ENCODE measurements around the gene NEURL1. TPM values are rescaled to one million over a fixed set of nuclear protein-coding genes. Genes with fewer than 3 reads are reported as not detected.
A peak's percentile ranks its signal among the peaks of the same experiment; 100 is the strongest.
"Not testable (repeated sequence)": the region's sequence is repeated elsewhere in the genome, so short reads cannot be mapped to it uniquely, and the experiment has no call there.

The NEURL1 gene
- total RNA-seq, 1 donor = 6.7 TPM

DNA sequence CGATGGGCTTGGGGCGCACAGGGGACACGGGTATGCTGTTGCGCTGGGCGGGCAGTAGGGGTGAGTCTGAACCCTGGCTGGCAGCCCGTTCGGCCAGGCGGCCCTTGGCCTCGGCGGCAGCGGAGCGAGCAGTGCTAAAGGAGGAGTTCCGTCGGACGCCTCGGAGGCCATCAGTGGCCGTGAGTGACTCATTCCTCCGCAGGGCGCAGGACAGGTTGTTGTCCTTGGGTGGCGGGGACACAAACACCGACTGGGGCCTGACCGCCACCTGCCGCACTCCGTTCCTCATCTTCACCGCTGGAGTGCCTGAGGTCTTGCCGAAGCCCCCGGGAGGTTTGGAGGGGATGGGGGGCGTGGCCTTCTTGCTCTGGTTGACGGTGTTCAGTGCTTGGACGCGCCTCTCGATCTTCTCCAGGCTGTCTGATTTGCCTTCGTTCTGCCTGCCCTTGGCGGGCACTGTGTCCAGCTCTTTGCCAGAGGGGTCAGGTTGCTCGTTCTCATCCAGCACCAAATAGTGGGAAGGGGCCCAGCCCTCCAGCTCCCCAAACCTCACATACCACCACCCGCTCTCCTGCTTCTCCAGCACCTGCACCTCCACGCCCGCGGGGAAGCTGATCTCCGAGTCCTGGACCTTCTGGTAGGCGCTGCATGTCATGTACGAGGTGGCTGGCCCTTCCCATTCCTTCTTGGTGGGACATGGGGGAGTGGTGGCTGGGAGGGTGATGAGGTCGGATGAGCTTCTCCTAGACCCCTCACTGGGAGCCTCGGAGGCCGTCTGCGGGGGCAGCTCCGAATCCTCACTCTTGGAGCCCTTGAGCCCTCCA is 108.7 kb downstream of the NEURL1 start:
- no peak for DNase-seq (ENCODE audit: low read depth in 2 of 3, low spot score in 2 of 3)

DNA sequence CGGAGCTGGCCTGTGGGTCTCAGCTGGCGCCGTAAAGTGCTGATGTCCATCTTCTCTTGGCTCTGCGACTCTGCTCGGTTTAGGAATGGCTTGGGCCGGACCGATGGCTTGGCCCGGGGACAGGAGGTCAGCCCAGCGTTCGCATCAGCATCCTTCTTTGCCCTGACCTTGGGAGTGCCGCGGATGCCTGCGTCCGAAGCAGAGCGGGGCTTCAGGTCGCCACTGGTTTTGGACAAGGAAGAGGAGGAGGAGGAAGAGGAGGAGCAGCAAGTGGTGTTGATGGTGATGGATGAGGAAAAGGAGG is 109.3 kb downstream of the NEURL1 start:
- no peak for DNase-seq (ENCODE audit: low read depth in 2 of 3, low spot score in 2 of 3)

DNA sequence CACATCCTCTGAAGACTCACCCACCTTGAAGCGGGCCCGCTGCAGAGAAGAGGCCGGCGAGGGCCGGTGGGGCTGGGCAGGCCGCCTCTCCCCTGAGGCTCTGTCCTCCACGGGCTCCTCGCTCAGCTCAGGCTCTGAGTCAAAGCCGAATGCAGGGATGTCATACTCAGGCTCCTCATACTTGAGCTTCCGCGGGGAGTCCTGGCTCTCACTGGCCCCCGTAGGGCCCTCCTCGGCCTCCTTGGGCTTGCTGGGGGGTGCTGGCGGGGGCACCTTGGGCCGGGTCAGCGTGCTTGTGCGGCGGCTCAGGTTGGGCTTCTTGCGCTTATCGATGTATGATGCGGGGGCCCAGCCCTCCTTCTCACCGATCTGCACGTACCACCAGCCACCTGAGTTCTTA is 109.9 kb downstream of the NEURL1 start:
- no peak for DNase-seq (ENCODE audit: low read depth in 2 of 3, low spot score in 2 of 3)

DNA sequence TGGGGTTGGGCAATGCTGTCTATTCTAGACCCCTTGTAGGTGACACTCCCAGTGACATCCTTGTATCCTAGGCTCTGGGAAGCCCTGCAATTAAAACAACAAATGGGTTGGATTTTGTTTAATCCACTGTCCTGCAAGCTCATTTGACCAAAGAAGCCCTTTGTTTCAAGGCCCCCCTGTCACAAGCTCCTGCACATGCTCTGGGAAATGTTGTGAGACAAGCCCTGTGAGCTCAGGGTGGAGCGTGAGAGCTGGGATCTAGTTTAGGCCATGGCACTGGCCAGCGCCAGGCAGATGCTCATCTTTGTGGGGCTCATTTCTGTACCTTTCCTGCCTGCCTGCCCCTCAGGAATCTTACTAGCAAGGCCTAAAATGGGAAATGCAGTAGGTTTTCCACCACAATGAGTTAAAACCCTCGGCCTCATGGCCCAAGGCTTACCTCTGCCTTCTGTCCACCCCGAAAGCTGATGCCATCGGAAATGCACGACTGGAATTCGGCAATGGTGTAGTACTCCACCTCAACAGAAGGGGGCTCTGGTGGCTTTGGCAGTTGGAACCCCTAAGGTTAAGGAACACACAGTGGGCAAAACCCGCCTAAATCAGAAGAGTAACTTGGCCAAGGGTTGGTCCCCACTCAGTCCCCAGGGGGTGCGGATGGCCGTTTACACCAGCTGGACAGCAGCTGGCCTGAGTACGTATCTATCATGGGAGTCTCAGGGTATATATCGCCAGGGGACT is 112.0 kb downstream of the NEURL1 start:
- DNase-seq (ENCODE audit: low read depth in 2 of 3, low spot score in 2 of 3) = peak in 2 of 3 donors; percentile 40 to 59

DNA sequence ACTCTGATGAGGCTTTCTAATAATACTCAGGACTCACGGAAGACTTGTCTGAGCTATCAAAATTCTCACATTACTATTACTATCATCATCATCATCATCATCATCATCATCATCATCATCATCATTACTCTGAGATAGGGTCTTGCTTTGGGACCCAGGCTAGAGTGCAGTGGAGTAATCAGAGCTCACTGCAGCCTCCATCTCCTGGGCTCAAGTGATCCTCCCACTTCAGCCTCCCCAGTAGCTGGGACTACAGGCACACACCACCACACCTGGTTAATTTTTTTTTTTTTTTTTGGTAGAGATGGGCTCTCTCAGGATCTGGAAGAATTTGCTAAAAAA is 112.6 kb downstream of the NEURL1 start:
- not testable (repeated sequence) for DNase-seq (ENCODE audit: low read depth in 2 of 3, low spot score in 2 of 3)

DNA sequence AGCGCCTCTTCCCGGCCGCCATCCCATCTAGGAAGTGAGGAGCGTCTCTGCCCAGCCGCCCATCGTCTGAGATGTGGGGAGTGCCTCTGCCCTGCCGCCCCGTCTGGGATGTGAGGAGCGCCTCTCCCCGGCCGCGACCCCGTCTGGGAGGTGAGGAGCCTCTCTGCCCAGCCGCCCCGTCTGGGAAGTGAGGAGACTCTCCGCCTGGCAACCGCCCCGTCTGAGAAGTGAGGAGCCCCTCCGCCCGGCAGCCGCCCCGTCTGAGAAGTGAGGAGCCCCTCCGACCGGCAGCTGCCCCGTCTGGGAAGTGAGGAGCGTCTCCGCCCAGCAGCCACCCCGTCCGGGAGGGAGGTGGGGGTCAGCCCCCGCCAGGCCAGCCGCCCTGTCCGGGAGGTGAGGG is 113.5 kb downstream of the NEURL1 start:
- DNase-seq (ENCODE audit: low read depth in 2 of 3, low spot score in 2 of 3) = not testable (repeated sequence)

DNA sequence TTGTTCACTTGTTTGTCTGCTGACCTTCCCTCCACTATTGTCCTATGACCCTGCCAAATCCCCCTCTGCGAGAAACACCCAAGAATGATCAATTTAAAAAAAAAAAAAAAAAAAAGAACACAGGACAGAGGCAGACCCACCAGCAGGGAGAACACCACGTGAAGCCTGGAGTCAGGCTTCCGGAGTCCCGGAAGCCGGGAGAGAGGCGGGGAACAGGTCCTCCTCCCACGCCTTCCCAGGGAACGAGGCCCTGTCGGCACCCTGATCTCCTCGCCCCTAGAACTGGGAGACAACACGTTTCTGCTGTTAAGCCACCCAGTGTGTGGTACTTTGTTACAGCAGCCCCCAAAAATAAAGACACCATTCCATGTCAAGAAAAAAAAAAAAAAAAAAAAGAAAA is 114.6 kb downstream of the NEURL1 start:
- not testable (repeated sequence) for DNase-seq (ENCODE audit: low read depth in 2 of 3, low spot score in 2 of 3)

DNA sequence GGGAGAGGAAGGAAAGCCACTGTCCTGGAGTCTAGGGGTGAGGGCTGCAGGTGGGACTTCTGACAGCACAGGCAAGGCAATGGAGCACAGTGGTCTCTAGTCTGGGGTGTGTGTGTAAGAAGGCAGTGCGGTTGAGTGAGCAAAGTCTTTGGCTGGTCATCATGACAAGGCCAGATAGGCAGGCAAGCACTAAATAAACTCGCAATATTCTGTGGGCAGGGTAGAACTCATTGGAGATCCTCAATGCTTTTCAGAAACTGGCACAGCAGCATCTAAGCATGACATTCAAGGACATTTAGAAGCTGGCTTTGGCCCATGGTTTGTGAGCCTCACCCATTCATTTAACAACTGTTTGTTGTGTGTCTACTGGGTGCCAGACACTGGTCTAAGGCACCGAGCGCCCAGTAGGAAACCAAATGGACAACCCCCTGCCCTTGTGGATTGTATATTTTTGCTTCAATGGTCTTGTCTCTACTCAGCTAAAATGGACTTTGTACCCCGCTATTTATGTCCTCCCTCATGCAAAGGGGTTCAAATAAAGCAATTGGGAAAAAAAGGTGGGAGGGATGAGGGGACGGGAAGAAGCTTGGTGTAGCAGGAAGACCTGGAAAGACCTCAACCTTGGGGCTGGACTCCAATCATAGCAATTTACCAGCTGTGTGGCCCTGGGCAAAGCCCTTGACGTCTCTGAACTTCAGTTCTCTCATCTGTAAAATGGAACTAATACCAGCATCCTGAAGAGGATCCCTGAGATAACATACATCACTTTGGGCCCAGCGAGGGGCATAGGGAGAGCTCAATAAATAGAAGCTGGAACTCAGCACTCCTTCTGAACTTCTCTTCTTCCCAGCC is 116.0 kb downstream of the NEURL1 start:
- no peak for DNase-seq (ENCODE audit: low read depth in 2 of 3, low spot score in 2 of 3)

DNA sequence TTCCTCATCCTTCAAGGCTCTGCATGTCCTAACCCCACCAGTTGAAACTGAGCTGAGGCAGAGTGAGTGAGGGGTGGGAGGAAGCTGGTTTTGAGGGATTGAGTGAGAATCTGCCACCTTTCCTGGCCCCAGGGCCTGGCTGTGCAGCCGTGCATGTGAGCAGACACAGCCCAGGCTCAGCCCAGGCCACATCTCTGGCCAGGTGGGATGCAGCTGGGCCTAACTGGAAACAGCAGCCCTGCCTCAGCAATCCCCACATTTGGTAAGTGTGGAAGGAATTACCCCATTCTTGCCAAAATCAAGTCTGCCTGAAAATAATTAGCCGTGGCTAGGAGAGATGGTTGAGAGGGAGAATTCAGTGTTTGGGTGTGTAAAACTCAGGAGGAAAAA is 116.6 kb downstream of the NEURL1 start:
- DNase-seq (ENCODE audit: low read depth in 2 of 3, low spot score in 2 of 3) = no peak

DNA sequence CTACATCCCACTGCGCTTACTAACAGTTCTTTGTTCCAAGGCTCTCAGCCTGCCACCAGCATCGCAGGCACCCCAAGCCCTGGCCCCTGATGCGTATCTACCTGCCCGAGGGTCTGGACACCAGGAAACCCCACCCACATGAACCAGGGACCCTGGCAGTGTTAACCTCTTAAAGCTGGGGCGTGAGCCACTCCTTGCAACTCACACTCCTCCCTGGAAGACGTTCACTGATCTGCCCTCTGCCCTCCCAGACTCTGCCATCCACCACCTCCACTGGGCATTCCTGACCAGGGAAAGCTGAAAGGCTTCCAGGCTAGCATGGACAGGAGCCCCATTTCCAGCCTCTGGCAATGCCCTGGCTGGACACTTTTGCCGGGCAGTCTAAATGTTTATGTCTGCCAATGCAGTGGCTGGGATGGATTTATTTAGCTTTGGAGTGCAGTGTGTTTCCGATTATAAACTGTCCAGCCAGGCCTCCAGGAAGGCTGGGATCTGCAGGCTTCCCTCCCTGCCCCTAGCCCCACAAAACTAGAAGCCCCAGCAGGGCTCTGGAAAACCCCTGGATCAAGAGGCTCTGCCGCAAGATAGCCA is 117.5 kb downstream of the NEURL1 start:
- no peak for DNase-seq (ENCODE audit: low read depth in 2 of 3, low spot score in 2 of 3)

DNA sequence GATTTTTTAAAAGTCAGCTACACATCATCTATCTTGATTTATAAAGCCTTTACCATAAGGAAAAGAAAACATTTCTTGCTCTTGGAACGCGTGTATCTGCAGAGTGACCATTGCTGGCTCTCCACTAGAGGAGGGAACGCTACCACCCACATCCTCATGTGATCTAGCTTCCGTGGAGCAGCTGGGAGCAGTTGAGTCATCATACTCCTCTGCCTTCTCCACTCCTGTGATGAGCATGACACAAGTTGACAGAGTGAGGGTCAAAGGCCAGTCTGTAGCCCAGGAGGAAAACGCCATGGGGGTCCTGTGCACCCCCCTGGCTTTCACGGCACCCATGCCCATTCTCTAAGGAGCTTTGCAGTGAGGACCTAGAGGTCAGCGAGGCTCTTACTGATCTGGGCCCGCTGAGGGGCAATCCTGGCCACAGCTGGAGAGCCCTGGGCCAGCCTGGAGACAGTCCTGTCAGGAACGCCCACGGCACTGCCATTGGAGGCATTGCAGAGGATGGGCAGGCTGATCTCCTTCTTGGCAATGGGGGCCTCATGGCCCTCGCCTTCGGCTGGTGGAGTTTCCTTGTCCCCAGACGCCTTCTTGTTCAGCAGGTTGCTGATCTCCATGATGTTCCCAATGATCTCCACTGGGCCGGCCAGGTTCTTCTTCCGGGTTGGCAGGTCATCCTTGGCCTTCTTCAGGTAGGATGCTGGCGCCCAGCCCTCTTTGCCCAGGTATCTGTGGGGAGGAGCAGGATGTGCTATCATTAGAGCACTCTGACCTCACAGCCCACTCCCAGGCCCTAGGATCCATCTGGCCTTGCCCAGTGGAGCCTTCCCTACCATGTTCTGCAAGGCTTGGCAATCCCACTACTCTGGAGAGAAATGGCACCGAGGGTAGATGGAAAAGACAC is 119.2 kb downstream of the NEURL1 start:
- no peak for DNase-seq (ENCODE audit: low read depth in 2 of 3, low spot score in 2 of 3)

DNA sequence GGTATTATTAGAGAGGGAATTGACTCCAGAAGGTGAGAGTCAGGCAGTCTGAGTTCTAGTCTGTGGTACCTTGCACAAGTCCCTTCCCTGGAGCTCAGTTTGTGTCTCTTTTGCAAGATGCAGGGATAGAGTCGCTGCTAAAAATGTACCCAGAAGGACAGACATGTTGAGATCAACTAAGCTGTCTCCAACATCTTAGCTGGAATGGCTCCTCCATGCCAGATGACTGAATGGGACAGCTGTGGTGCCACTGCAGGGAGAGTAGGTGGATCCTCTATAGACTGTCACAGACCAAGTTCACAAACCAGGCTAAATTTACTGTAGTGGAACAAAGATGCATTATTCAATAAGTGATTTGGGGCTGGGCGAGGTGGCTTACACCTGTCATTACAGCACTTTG is 120.1 kb downstream of the NEURL1 start:
- DNase-seq (ENCODE audit: low read depth in 2 of 3, low spot score in 2 of 3) = no peak

DNA sequence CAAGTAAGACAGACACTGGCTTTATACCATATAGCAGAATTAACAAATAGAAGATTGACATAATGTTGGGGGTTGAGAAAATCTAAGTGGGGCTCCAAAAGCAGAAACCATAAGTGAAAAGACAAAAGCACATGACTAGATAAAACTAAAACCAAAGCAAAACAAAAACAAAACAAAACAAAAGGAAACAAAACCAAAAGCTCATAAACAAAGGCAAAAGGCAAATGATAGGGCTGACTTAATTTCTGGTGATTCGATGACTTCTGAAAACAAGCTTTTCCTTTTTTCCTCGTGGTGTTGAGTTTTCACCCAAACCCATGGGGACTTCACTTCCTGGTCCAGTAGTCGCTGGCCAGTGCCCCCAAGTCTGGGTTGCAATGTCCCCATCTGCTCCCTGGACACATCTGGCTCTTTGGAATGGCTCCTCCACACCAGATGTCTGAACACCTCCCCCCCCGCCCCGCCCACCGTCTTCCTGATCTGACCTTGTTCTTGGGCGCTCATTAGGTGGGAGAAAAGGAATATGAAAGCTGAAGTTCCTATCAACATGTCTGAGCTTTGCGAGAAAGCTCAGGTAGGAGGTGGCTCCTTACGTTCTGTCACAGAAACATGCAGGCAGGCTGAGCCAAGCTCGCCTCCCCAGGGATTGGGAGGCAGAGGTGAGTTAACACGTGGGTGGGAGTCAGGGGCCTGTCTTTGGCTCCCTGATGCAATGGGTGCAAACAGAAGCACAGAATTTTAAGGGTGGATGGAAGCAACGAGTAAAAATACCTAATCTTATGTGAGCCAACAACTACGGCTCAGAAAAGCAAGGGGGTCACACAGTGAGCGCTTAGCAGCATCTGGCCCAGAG is 121.0 kb downstream of the NEURL1 start:
- no peak for DNase-seq (ENCODE audit: low read depth in 2 of 3, low spot score in 2 of 3)

DNA sequence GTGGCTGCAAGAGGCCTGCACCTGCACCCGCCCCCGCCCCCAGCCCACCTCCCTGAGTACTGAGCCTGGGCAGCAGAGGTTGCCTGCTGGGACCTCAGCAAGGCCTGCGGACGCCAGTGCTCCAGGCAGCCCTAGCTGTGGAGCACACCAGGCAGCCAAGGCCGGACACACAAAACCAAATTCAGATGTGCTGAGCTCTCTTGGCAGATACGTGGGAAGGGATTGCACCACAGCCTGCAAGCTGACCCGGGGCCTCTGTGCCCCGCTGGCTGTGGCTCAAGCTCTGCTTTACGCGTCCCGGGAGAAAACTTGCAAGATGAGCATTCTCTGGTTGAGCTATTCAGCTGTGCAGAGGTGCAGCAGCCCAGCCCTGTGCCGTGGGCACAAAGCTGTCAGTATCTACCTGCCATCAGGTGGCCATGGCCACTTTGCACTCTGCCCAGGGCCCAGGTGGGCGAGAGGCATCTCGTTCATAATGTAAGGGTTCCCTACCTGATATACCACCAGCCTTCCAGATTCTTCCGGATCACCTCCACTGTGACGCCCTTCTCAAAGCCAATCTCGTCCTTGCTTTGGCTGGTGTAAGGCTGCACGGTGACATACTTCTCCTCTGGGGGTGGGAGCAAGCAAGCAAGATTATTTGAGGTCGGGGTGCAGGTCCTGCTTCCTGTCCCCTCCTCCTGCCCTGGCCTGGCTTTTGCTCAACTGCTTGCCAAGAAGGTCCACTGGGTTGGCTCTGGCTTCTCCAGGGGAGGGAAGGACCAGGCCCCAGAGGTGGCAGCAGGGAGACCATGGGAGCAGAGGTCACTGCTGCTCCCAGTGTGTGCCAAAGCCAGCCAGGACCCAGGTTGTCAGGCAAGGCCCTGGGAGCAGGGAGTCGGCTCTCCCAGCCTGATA is 123.4 kb downstream of the NEURL1 start:
- DNase-seq (ENCODE audit: low read depth in 2 of 3, low spot score in 2 of 3) = no peak

DNA sequence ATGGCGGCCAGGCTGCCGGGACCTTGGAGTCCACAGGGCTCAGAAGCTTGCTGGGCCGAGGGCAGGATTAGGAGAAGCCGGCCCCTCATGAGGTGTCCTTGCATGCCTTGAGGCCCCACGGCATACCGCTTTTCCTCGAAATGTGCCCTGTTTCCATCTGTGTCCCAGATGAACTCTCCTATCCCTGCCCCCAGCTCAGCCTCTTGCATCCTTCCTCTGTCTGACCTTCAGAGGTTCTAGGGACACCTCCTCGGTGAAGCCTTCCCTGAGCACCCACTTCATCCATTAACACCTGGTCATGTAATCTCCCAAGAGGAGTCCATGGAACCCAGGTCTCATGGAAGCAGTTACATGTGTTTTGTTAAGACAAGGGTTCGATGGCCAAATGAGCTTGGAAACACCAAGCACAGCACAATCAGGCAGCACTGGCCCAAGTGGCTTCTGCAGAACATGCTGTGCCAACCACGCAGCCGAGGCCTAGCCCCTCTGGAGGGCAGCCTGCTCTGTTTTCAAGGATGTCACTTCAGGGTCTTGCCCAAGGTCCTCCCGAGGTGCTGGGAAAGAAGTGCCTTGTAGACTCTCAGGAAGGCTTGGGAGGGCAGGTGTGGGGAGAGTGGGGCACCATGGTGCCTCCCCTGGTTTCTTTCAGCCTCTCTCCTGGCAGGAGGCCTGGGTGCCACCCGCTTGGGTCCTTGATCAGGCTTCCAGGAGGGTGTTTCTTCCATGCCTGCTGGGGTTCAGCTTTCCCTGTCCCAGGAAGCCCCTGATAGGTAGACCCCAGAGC is 124.3 kb downstream of the NEURL1 start:
- DNase-seq (ENCODE audit: low read depth in 2 of 3, low spot score in 2 of 3) = no peak

DNA sequence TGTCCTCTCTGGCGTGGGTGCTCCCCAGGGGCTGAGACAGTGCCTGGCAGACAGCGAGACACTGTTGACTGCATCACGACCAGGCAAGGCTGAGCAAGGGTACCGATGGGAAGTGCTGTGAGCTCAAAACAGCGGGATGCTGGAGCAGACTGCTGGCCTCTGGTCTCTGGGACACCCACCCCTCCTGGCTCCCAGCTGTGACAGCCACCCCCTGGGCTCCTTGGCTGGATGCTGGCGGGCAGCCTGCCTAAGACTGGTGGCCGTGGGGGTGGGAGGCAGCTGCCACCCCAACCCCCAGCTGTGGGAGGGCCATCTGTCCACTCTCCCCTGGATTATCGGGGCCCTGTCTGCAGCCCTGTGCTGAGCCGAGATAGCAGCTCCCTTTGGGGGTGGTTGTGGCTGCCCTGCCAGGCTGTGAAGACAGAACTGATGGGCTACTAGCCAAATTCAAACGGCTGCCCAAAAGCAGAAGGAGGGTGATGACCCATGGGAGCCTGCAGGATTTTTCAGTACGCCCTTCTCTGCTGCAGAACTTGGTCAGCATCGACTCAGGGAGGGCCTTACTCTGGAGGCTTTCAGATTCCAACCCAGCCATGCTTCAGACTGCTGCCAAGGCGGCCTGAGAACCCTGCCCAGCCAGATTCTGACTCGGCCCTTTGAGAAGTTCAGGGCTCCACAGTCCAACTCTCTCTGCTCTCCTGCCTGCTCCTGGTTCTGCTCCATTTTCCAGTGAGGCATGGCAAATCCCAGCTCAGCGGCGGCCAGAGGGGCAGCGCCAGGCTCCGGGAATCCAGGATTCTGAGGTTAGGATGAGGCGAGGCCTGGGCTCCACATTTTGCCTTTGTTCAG is 125.3 kb downstream of the NEURL1 start:
- peak in 2 of 3 donors; percentile 55 to 62 for DNase-seq (ENCODE audit: low read depth in 2 of 3, low spot score in 2 of 3)

All from hematopoietic multipotent progenitor cell (in vitro differentiated cells).